GM18951 (cell line): ENCODE data around the gene NID2.

Source experiments
- POLR2A ChIP-seq: IDR thresholded peaks from 4 replicates; pipeline ENCODE4 v1.6.1; 2011; ENCODE audit warnings: mild to moderate bottlenecking; ENCODE audit not compliant: insufficient read length, insufficient read depth; ENCODE audit errors: extremely low read depth
- in situ Hi-C: fragments of 300-500 bp; cut with MboI; formaldehyde crosslinking; loops from one replicate; pipeline ENCODE4 v1.12.0; 2022; ENCODE audit warnings: low sequenced_read_pairs, mixed read lengths, inconsistent platforms; ENCODE audit not compliant: unreplicated experiment

The NID2 gene

GRCh38 chr14:52073251-52073650, 4.4 kb upstream of the NID2 start:
- no peak for TF ChIP-seq POLR2A
- in situ Hi-C loops = no loop called here

- no peak for TF ChIP-seq POLR2A
- in situ Hi-C loops = no loop called here
Observed at GRCh38 chr14:52072266-52072780, 3.5 kb upstream of the NID2 start.

- in situ Hi-C loops = no loop called here
- TF ChIP-seq POLR2A = no peak
Observed at GRCh38 chr14:52071675-52072074, 2.8 kb upstream of the NID2 start.

GRCh38 chr14:52070051-52070431, 1.2 kb upstream of the NID2 start:
- in situ Hi-C loops = no loop called here

GRCh38 chr14:52069307-52070050, 620 bp upstream of the NID2 start:
- in situ Hi-C loops = no loop called here
- no peak for TF ChIP-seq POLR2A

More at GRCh38 chr14:52070051-52070431, 1.2 kb upstream of the NID2 start:
- TF ChIP-seq POLR2A = no peak

GRCh38 chr14:52067873-52068614, 815 bp downstream of the NID2 start:
- in situ Hi-C loops = no loop called here
- TF ChIP-seq POLR2A = no peak

GRCh38 chr14:52064174-52064573, 4.7 kb downstream of the NID2 start:
- in situ Hi-C loops = no loop called here

GRCh38 chr14:52063052-52063462, 5.8 kb downstream of the NID2 start:
- in situ Hi-C loops = no loop called here
- TF ChIP-seq POLR2A = no peak

More at GRCh38 chr14:52064174-52064573, 4.7 kb downstream of the NID2 start:
- TF ChIP-seq POLR2A = no peak

- in situ Hi-C loops = no loop called here
- TF ChIP-seq POLR2A = no peak
Observed at GRCh38 chr14:52061890-52062289, 7.0 kb downstream of the NID2 start.

GRCh38 chr14:52061390-52061789, 7.5 kb downstream of the NID2 start:
- TF ChIP-seq POLR2A = no peak
- in situ Hi-C loops = no loop called here

- in situ Hi-C loops = no loop called here
- TF ChIP-seq POLR2A = no peak
Observed at GRCh38 chr14:52060080-52060479, 8.8 kb downstream of the NID2 start.

GRCh38 chr14:52059649-52060048, 9.2 kb downstream of the NID2 start:
- in situ Hi-C loops = no loop called here
- TF ChIP-seq POLR2A = no peak

GRCh38 chr14:52058341-52058740, 10.5 kb downstream of the NID2 start:
- in situ Hi-C loops = no loop called here
- no peak for TF ChIP-seq POLR2A

- in situ Hi-C loops = no loop called here
- no peak for TF ChIP-seq POLR2A
Observed at GRCh38 chr14:52055167-52055566, 13.7 kb downstream of the NID2 start.
